NCI-H2107 treated with DMSO at 0.1 percent for 48 hours (cell line): Measurements from ENCODE around the gene CD40LG.
A peak's percentile ranks its signal among the peaks of the same experiment; 100 is the strongest.

Experiments
- DNase-seq: peaks from one replicate; lab custom pipeline; 2025; ENCODE audit not compliant: unreplicated experiment; lab: John Stamatoyannopoulos, UW

CD40LG gene

GRCh38 chrX:136646602-136647239 is 1.2 kb upstream of the CD40LG start:
- DNase-seq, result no peak

DNA sequence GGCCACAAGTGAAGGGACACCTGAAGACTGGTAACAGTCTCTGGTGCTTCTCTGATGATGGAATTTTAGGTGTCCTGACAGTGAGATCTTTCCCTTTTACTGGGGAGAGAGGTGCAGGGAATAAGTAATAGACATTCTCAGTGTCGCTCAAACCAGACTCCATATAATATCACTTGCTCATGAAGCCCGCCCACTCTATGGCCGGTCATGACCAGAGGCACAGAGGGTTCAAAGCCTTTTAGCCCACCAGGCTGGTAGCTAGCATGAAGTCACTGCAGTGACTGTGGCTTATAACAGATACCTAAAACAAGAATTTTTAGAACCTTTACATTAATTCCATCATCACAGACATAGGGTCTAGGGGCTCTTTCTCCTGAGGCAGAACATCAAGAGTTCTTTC is 2.9 kb downstream of the CD40LG start:
- no peak for DNase-seq

GRCh38 chrX:136652822-136653723 is 5.1 kb downstream of the CD40LG start:
- DNase-seq, result no peak

- no peak for DNase-seq
These were observed 8.5 kb downstream of the CD40LG start for GRCh38 chrX:136656361-136656964.

GRCh38 chrX:136658151-136658550 is 10.2 kb downstream of the CD40LG start:
- no peak for DNase-seq

- peak; percentile 45 for DNase-seq
These were observed 11.2 kb downstream of the CD40LG start for GRCh38 chrX:136659174-136659573.

- no peak for DNase-seq
These were observed 12.9 kb downstream of the CD40LG start for GRCh38 chrX:136660896-136661295.

DNA sequence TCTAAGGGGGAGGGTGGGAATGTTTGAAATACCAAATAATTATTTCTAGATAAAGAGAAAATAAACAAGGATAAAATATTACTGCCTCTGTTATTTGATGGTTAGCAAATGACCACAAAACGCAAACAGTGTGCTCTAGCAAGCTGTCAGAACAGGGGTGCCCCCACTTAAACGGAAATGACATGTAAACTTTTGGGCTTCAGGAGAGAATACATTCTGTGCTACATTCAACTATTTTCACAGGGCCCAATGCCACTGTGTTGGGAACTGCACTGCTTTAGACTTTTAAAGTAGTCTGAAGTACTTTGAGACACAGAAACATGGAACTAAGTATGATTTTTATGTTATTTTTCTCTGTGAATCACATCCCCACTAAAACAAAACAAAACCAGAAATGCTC is 14.1 kb downstream of the CD40LG start:
- no peak for DNase-seq

DNA sequence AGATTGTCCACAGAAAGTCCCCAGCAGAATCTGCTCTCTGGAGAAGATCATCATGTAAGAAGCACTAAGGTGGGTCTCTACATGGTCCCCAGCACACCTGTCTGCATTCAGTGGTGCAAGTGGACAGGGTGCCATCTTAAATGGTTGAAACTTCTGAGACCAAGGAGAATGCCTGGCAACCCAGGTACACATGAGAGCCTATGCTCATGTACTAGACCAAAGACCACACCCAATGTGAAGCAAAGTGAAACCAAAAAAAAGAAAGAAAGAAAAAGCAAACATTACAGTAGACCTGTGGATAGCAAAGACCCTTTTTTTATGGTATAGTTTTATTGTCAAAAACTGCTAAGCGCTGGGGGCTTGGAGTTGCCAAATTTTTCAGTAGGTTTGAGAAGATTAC is 15.0 kb downstream of the CD40LG start:
- DNase-seq, result no peak

- DNase-seq, result no peak
These were observed 17.4 kb downstream of the CD40LG start for GRCh38 chrX:136665258-136665900.

DNA sequence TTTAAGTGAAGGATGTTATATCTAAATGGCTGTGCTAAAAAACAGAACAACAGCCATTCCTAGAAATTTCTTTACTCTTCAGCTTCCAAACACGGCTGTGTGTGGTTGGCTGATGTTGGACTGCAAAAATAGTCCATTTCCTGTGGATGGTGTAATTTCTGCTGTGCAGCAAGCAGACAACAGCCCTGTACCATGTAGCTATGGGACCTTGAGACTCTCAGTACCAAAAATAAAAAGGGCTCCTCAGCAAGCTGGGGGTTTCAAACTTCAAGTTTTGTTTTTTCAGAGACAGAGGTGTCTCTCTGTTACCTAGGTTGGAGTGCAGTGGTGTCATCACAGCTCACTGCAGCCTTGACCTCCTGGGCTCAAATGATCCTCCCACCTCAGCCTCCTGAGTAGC is 18.1 kb downstream of the CD40LG start:
- no peak for DNase-seq

DNA sequence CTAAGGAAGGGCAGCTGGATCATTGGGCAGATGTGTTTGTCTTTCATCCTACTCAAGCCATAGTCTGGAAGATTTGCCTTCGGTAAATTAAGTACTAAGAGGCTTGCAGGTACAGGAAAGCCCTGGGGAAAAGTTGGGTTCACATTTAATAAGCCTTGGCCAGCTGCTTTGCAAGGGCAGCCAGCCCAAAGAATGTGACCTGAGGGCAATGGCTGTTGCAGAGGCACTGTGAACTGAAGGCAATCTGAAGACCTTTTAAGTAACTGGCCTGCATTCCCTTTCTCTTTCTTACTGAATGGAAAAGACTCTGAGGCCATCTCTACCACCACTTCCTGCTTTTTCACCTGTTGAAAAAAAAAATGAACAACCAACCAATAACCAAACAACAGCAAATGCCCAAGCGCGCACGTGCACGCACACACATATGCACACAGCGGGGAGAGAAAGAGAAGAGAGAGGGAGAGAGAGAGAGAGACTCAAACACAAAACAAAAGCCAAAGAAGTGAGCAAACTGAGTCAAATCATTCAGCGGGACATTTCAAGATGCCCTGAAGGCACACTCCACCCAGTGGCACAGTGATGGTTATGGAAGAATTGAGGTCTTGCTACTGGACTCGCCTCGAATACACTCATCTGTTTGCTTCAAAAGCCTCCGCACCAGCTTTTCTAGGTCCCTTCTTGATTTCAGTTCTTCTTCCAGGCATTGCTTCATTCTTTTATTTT is 19.6 kb downstream of the CD40LG start:
- DNase-seq, result no peak

- no peak for DNase-seq
These were observed 23.1 kb downstream of the CD40LG start for GRCh38 chrX:136671006-136671610.

- DNase-seq, result no peak
These were observed 26.5 kb downstream of the CD40LG start for GRCh38 chrX:136674270-136674985.

GRCh38 chrX:136679531-136679930 is 31.6 kb downstream of the CD40LG start:
- DNase-seq, result no peak

GRCh38 chrX:136684120-136684519 is 36.2 kb downstream of the CD40LG start:
- no peak for DNase-seq

- no peak for DNase-seq
These were observed 39.5 kb downstream of the CD40LG start for GRCh38 chrX:136687457-136687856.

- DNase-seq, result no peak
These were observed 41.5 kb downstream of the CD40LG start for GRCh38 chrX:136689436-136689835.

GRCh38 chrX:136691028-136691809 is 43.3 kb downstream of the CD40LG start:
- no peak for DNase-seq
